ENCODE results near the gene TMEM9B.

TMEM9B gene

GRCh38 chr11:8948886-8949285 lies 15.4 kb downstream of the TMEM9B start:
- DNase-seq (ENCODE audit: low read depth): no peak
- TF ChIP-seq CTCF (IDR thresholded peaks at IDR 0.05; ENCODE audit: low read depth, low read length) (no peak), MYC (IDR thresholded peaks at IDR 0.05; ENCODE audit: low read depth, low read length) (no peak), POLR2A (IDR thresholded peaks at IDR 0.05; ENCODE audit: extremely low read depth, insufficient read length) (no peak), MAX (IDR thresholded peaks at IDR 0.05; ENCODE audit: low read depth, low read length) (no peak)
- no peak overlapping the region for H3K4me3 ChIP-seq (ENCODE audit: low read depth, low read length)

GRCh38 chr11:8947230-8947943 lies 16.9 kb downstream of the TMEM9B start:
- DNase-seq (ENCODE audit: low read depth): no peak
- TF ChIP-seq MYC (IDR thresholded peaks at IDR 0.05; ENCODE audit: low read depth, low read length): no peak
- no peak for TF ChIP-seq CTCF (IDR thresholded peaks at IDR 0.05; ENCODE audit: low read depth, low read length)
- no peak for TF ChIP-seq MAX (IDR thresholded peaks at IDR 0.05; ENCODE audit: low read depth, low read length)
- TF ChIP-seq POLR2A (IDR thresholded peaks at IDR 0.05; ENCODE audit: extremely low read depth, insufficient read length): no peak
- no peak overlapping the region for H3K4me3 ChIP-seq (ENCODE audit: low read depth, low read length)

- no peak for DNase-seq (ENCODE audit: low read depth)
- TF ChIP-seq MAX (IDR thresholded peaks at IDR 0.05; ENCODE audit: low read depth, low read length): no peak
- TF ChIP-seq POLR2A (IDR thresholded peaks at IDR 0.05; ENCODE audit: extremely low read depth, insufficient read length): no peak
- TF ChIP-seq CTCF (IDR thresholded peaks at IDR 0.05; ENCODE audit: low read depth, low read length): no peak
- no peak for TF ChIP-seq MYC (IDR thresholded peaks at IDR 0.05; ENCODE audit: low read depth, low read length)
- H3K4me3 ChIP-seq (ENCODE audit: low read depth, low read length): no peak within 1 kb of the TSS
These were observed 21.6 kb downstream of the TMEM9B start, which contains the start of gene ASCL3 for GRCh38 chr11:8942518-8943066. TSS of gene ASCL3 (minus strand) at chr11:8943016. CDS start at chr11:8938161, 4,855 bp downstream.

GRCh38 chr11:8941341-8942103 lies 22.7 kb downstream of the TMEM9B start:
- TF ChIP-seq POLR2A (IDR thresholded peaks at IDR 0.05; ENCODE audit: extremely low read depth, insufficient read length) (no peak), MYC (IDR thresholded peaks at IDR 0.05; ENCODE audit: low read depth, low read length) (no peak), MAX (IDR thresholded peaks at IDR 0.05; ENCODE audit: low read depth, low read length) (no peak)
- DNase-seq (ENCODE audit: low read depth): no peak
- H3K4me3 ChIP-seq (ENCODE audit: low read depth, low read length): no peak overlapping the region

GRCh38 chr11:8937659-8938058 lies 26.6 kb downstream of the TMEM9B start:
- TF ChIP-seq MAX (IDR thresholded peaks at IDR 0.05; ENCODE audit: low read depth, low read length) (no peak), MYC (IDR thresholded peaks at IDR 0.05; ENCODE audit: low read depth, low read length) (no peak), CTCF (IDR thresholded peaks at IDR 0.05; ENCODE audit: low read depth, low read length) (no peak), POLR2A (IDR thresholded peaks at IDR 0.05; ENCODE audit: extremely low read depth, insufficient read length) (no peak)
- DNase-seq (ENCODE audit: low read depth): no peak
- H3K4me3 ChIP-seq (ENCODE audit: low read depth, low read length): no peak overlapping the region
